Skin epidermis (tissue), 12 donors: Measurements from ENCODE around the gene RECQL5.
"Not testable (repeated sequence)": the region's sequence is repeated elsewhere in the genome, so short reads cannot be mapped to it uniquely, and the experiment has no call there.

Source experiments
- H3K27ac ChIP-seq, 21 experiments: fragments of 200-600 bp; sonication (generic) in 11 of 21; one replicate each; pipeline ENCODE4 v1.5.0; 2020; ENCODE audit warnings: mild to moderate bottlenecking in 3 of 21, inconsistent platforms in 2 of 21, moderate library complexity in 2 of 21
- H3K4me3 ChIP-seq, 7 experiments: fragments of 200-600 bp; sonication (generic) in 2 of 7; one replicate each; pipeline ENCODE4 v1.5.0; 2020; ENCODE audit warnings: inconsistent platforms in 2 of 7, mild to moderate bottlenecking in 2 of 7, moderate library complexity in 1 of 7

Gene RECQL5

DNA sequence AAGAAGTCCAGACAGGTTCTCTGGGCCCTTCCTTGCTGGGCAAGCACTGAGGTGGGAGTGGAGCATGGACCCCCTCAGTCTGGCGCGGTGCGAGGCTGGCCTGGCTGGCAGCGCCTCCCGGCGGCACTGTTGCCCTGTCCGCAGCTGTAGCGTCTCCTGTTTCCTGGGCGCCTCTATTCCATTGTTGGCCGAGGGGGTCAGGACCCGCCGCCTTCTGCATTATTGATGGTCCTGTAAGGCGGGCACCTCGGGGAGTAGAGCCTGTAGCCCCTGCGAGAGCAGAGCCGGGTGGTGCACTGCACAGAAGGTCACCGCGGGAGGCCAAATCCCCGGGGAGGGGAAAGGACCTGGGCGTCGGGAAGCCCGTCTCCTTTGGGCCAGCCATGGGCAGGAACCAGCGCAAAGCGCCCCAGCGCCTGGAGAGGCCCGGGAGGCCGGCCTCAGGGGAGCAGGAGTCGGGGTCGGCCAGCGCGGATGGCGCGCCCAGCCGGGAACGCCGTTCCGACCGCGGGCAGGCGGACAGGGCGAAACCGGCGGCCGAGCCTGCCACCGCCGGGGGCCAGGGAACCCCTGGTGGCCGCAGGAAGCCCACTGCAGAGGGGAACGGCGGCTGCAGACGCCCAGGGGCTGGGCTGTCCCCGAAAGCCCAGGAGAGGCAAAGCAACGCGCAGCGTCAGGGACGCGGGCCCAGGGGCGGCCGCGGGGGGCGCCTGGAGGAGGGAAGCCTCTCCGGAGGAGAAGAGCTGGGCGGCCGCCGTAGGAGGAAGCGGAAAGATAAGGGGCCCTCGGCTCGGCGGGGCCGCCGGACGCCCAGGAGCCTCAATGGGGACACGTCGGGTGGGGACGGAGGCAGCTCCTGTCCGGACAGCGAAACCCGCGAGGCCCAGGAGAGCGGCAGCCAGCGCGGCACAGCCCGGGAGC lies 79.0 kb downstream of the RECQL5 start, which contains the start of gene MYO15B:
Gene MYO15B, plus strand, starts transcription at position 126 of the 921 bp plus-strand sequence. Its CDS starts 258 bp downstream, at position 384.
- peak within 1 kb of the TSS; percentile 55 to 93 (median 86) for H3K27ac ChIP-seq
- H3K4me3 ChIP-seq = peak within 1 kb of the TSS; percentile 40 to 59 (median 53)

- no peak overlapping the region for H3K4me3 ChIP-seq
These were observed 82.1 kb downstream of the RECQL5 start for GRCh38 chr17:75584849-75585175.

GRCh38 chr17:75583197-75583596 lies 83.8 kb downstream of the RECQL5 start:
- not testable (repeated sequence) for H3K27ac ChIP-seq, H3K4me3 ChIP-seq

More at GRCh38 chr17:75584849-75585175, 82.1 kb downstream of the RECQL5 start:
- H3K27ac ChIP-seq = no peak overlapping the region

DNA sequence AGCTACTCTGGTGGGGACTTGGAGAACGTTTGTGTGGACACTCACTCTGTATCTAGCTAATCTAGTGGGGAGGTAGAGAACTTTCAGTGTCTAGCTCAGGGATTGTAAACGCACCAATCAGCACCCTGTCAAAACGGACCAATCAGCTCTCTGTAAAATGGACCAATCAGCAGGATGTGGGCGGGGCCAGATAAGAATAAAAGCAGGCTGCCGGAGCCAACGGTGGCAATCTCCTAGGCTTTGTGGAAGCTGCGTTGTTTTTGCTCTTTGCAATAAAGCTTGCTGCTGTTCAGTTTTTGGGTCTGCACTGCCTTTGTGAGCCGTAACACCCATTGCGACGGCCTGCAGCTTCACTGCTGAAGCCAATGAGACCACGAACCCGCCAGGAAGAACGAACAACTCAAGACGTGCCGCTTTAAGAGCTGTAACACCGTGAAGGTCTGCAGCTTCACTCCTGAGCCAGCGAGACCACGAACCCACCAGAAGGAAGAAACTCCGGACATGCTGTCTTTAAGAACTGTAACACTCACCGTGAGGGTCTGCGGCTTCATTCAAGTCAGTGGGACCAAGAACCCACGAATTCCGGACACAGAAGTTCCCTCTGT lies 85.7 kb downstream of the RECQL5 start:
- not testable (repeated sequence) for H3K4me3 ChIP-seq, H3K27ac ChIP-seq
